CD4-positive, alpha-beta T cell treated with Interleukin-2 at 100 ng/mL for 4 hours (primary cell): Measurements from ENCODE around the gene LUZP2.

Source experiments
- DNase-seq: peaks from one replicate; pipeline ENCODE4 v3.0.0-alpha.2; 2020; ENCODE audit warnings: low spot score

The LUZP2 gene

GRCh38 chr11:24496736-24497725 is at the start of gene LUZP2:
Gene LUZP2, plus strand, starts transcription at chr11:24497053.
- no peak for DNase-seq

- no peak for DNase-seq
Observed at GRCh38 chr11:24453129-24453718, 43.6 kb upstream of the LUZP2 start.

DNA sequence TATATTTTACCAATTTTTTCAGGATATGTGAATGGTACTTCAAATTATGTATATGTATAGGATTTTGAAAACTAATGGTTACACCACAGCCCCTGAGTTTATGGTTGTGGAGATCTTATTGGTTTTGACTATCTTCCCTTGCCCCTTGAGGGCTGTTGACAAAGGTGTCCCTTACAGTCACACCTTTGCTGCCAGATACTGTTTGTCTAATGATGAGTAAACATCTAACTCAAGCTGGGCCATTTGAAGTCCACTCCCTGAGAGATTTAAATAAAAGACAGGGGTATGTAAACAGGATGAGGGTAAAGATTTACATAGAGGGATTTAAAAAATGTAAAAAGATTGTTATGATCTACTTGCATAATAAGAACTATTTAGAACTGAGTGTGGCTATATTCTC is 38.9 kb upstream of the LUZP2 start:
- no peak for DNase-seq

DNA sequence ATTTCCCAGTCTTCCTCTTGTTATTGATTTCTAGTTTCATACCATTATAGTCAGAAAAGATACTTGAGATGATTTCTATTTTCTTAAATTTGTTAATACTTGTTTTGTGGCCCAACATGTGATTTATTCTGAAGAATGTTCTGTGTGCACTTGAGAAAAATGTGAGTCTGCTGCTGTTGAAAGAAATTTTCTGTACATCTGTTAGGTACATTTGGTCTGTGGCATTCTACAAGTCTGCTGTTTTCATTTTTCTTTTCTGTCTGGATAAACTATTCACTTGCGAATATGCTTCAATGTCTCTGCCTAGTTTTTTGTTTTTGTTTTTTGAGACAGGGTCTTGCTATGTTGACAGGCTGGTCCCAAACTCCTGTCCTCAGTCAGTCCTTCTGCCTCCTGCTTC is 26.4 kb upstream of the LUZP2 start:
- no peak for DNase-seq

DNA sequence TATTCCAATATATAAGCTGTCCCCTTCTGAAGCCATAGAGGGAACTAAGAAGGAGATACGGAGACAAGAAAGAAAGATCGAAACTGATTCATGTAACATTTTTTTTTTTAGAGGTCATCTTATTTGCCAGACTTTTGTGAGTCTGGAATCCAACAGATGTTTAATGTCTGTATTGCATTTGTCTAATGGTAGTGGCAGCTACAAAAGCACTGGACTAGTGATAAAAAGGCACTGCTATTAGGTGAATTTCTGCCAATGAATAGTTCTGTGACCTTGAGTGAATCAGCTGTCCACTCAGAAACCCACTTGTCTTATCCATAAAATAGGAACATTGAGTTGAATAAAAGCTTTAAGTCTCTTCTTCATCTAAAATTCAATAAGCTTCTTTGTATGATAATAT is 25.8 kb upstream of the LUZP2 start:
- no peak for DNase-seq

- no peak for DNase-seq
Observed at GRCh38 chr11:24478718-24479117, 18.1 kb upstream of the LUZP2 start.

DNA sequence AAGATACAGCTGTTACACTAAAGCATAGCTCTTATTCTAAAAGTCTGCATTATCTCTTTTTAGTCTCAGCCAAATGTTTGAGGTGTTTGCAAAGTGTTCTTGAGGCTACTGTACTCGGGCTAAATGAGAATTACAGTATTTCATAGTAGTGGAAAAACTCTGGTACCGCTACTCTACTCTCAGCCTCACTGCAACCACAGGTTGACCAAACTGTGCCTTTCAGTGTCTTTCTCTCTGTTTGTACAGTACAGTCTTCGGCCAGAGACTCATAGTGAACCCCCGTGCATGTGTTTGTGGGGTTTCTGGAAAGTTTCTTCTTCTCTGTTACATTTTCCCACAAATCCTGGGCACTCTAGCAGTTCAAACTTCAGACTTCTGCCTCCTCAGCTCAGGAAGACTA is 7.4 kb upstream of the LUZP2 start:
- DNase-seq, result no peak

- DNase-seq, result no peak
Observed at GRCh38 chr11:24496386-24496735, 492 bp upstream of the LUZP2 start.

GRCh38 chr11:24497831-24498230 is 978 bp downstream of the LUZP2 start:
- no peak for DNase-seq

DNA sequence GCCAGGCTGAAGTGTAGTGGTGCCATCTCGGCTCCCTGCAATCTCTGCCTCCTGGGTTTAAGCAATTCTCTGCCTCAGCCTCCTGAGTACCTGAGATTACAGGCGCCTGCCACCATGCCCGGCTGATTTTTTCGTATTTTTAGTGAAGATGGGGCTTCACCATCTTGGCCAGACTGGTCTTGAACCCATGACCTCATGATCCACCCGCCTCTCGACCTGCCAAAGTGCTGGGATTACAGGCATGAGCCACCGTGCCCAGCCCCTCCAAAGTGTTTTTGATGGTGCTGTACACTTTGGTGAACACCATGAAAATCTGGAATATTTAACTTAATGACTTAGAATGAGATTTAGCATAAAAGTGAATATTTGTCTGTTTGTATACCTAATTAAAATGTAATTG is 5.6 kb downstream of the LUZP2 start:
- no peak for DNase-seq

DNA sequence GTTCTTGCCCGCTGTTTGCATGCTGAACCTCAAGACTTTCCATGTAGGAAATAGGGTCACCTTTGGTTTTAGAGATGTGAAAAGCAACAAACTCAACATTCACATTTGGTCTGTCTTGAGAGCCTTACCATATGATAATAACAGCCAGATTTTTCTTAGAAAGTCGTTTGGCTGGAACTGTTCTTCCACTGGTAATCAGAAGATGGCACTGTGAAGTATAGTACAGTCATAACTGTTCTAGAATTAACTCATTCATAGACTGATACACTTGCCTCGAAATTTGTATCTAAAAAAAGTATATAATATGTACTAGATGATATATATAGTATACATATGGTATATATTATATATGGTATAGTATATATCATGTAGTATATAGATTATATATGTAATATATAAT is 12.3 kb downstream of the LUZP2 start:
- no peak for DNase-seq

DNA sequence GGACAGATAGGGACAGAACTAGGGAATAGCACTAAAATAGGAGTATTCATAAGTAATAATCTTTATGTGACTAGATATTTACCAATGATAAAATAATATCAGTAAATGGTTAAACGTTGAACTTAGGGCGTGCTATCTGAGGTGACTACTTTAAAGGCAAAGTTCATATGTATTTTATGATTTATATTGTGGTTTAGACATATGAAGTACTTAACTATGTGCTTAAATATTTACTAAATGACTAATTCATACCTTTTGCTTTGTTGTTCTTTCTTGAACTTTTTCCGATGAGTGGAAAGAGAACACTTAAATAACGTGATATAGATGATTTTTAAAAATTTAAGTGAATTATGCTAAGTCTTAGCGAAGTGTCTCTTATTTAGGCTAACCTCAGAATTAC is 14.7 kb downstream of the LUZP2 start:
- DNase-seq, result no peak

DNA sequence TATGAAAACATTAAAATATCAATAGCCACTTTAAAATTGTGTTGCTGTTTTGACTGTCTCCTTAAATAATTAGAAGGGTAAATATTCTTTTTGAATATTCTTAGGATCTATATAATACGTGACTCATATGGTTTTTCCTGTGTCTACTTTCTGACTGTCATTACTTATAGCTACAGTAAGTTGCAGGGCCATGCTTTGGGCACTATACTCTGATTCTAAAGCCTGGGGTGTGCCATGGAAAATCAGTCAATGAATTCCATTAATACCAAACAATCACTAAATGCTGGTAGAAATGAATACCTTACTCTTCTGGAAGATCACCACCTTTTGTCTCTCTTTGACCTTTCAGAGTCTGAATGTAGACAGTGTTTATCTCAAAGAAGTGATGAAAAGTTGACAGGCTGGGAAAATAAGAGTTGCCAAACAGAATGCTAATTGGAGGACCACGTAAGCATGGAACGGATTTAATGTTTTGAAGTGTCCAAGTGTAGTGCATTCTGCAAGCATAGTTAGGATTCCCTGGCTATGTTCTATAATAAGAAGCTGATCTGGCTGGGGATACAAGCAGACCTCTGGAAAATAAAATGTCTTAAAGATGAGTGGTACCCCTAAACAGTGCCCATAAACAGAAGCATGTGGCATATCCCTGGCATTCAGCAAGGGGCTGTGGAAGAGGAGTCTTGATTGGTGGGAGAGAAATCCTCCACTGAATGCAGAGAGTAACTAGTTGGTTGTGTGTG is 16.8 kb downstream of the LUZP2 start:
- no peak for DNase-seq

GRCh38 chr11:24514219-24514594 is 17.4 kb downstream of the LUZP2 start:
- DNase-seq, result no peak

- DNase-seq, result no peak
Observed at GRCh38 chr11:24515632-24516031, 18.8 kb downstream of the LUZP2 start.

DNA sequence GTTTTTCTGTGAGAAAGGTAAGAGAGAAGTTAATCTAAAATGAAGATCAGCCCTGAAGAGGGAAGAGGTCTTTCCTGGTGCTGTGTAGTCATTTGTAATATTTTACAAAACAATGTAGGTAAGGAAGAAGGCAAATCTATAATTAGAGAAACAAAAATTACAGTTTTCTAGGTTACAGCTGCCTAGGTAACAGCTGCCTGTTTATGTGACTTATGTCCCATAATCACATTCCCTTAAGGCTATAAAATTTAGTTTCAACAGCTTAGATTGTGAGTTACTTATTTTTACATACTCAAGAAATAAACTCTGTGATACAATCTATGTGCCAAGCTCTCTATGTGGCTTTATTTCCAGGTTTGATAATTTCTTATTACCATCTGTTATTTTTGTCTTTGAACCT is 19.8 kb downstream of the LUZP2 start:
- DNase-seq, result no peak

DNA sequence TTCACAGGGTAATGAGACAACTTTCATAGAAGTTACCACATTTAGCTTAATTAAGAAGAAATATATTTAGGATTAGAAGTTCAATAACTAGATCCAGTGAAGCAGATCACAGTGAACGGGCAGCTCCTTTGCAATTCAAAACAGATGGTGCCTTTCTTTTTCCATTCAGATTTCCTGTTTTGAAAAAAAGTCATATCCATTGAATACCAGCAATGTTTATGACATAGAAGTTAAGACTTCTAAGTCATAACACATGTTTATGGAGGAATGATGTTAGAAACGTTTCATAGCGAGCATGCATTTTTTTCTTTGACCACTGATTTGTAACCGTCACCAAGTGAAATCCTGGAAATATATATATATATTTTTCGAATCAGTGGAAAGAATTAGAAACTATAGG is 24.7 kb downstream of the LUZP2 start:
- no peak for DNase-seq

DNA sequence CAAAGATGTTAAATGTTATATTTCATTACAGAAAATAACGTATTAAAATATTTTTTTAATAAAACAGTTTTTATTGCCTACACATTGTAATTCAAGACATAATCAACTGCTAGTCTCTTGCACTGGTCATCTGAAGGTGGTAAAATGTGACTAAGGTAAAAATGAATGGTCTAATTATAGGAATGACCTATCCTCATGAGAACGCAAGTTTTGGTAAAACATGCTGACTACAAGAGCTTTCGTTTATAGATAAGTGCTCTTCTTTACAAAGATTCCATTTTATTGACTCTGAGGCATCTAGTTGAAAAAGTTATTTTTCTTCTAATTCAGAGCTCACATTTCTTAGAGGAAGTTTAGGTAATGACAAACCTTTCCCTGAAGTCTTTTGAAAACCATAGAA is 27.3 kb downstream of the LUZP2 start:
- DNase-seq, result no peak

- DNase-seq, result no peak
Observed at GRCh38 chr11:24531528-24531927, 34.7 kb downstream of the LUZP2 start.

DNA sequence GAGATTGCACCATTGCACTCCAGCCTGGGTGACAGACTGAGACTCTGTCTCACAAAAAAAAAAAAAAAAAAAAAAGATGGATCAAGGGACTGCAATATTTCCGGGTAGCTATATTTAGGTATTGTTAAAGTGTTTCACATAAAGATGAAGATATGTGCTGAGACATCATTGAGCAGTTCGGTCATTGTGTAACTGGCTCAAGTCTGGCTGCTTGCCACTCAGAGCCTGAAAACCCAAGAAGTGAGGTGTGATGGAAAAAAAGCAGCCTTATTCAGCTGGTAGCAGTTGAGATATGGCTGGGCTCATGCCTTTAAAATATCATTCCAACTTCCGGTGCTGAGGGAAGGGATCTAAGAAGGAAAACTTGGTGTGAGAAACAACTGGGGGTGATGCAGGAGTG is 46.9 kb downstream of the LUZP2 start:
- DNase-seq, result no peak

GRCh38 chr11:24556693-24557092 is 59.8 kb downstream of the LUZP2 start:
- no peak for DNase-seq

DNA sequence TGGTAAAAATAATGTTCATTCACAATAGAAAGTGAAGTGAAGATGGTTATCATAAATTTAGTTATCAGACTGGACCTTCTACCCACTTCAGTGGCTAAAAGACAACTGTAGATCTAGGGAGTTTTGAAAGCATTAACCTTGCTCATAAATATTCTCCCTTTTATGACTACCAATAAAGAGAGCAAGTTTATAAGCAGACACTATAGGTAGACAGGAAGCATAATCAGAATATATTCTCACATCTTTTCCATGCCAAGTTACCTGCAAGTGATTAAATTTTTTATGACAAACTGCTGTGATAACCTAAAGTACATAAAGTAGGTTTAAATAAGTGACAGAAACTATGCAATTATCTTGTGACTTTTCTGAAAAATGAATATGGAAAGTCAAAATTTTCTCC is 62.5 kb downstream of the LUZP2 start:
- DNase-seq, result no peak

DNA sequence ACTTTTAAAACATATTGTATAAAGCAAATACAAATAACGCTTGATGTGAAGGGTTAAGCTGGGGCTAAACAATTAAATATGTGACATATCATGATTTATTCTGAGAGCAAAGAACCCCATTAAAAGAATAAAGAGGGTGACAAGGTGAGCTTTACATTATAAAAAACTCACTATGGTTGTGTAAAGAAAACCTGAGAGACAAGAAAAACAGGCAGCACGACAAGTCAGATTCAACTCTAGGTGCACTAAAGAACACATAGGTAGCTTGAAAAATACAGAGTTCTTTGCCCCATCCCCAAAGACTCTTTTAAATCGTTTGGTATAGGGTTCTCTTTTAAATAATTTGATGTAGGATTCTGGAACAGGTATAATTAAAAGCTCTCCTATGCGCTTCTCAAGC is 63.5 kb downstream of the LUZP2 start:
- DNase-seq, result no peak
